ENCODE measurements around the gene CERS4. TPM values are rescaled to one million over a fixed set of nuclear protein-coding genes. Genes with fewer than 3 reads are reported as not detected.

CERS4 gene
- total and polyA plus RNA-seq, 2 experiments from 2014 or later, result 68.5 to 109 TPM

- ATAC-seq (no peak), DNase-seq (ENCODE audit: low spot score) (no peak)
- peaks cover 10% of the 10 kb centered on the region for H3K9me3 Mint-ChIP-seq
- Histone ChIP-seq H4K20me1 (replicated peaks; ENCODE audit: insufficient read depth) (peaks cover 14% of the 10 kb centered on the region), H2AFZ (no peak overlapping the region), H3F3A (replicated peaks; ENCODE audit: low read depth) (no peaks in the 10 kb centered on the region; the same call in 1 of the 2 replicates), H3K9me2 (ENCODE audit: insufficient read depth) (no peaks in the 10 kb centered on the region), H3K79me2 (replicated peaks; ENCODE audit: insufficient read depth) (peaks cover 8% of the 10 kb centered on the region; the same call in 1 of the 2 replicates), H3K4me3 (no peak overlapping the region), H3K4me1 (ENCODE audit: insufficient read depth) (peaks cover 13% of the 10 kb centered on the region), H3K27me3 (ENCODE audit: insufficient read depth) (no peaks in the 10 kb centered on the region), H3K4me2 (no peak overlapping the region), H3K36me3 (ENCODE audit: insufficient read depth) (no peaks in the 10 kb centered on the region; the same call in 1 of the 2 replicates), H3K27ac (ENCODE audit: low read depth) (no peak overlapping the region)
- TF ChIP-seq JUNB (IDR thresholded peaks at IDR 0.05; ENCODE audit: unreplicated experiment) (no peak), REST (IDR thresholded peaks at IDR 0.05; ENCODE audit: unreplicated experiment) (no peak), ZNF462 (CRISPR knock-in tag; IDR thresholded peaks at IDR 0.05) (no peak), STAT1 (IDR thresholded peaks at IDR 0.05; ENCODE audit: unreplicated experiment) (no peak), EZH2phosphoT487 (IDR thresholded peaks at IDR 0.05; ENCODE audit: unreplicated experiment) (no peak), ZNF331 (CRISPR knock-in tag; IDR thresholded peaks at IDR 0.05; ENCODE audit: low read depth) (no peak), ZNF114 (CRISPR knock-in tag; IDR thresholded peaks at IDR 0.05) (no peak), EZH2 (IDR thresholded peaks at IDR 0.05; ENCODE audit: low read depth, unreplicated experiment) (no peak), CREB1 (CRISPR knock-in tag; IDR thresholded peaks at IDR 0.05; ENCODE audit: low read depth) (no peak), ETS1 (IDR thresholded peaks at IDR 0.05) (no peak), CTCF (conservative IDR thresholded peaks at IDR 0.05; ENCODE audit: low read depth in 2 of 2) (no peak), POLR2AphosphoS5 (IDR thresholded peaks at IDR 0.05; ENCODE audit: low read depth) (no peak), NANOG (IDR thresholded peaks at IDR 0.05; ENCODE audit: borderline replicate concordance) (no peak)
- peaks cover 45% of the 10 kb centered on the region for H3K36me3 Mint-ChIP-seq (ENCODE audit: low read depth)
- H3K4me3 Mint-ChIP-seq, result no peak overlapping the region
- H3K27ac Mint-ChIP-seq, result no peak overlapping the region; the same call in 1 of the 2 replicates
- H3K4me1 Mint-ChIP-seq, result peaks cover 15% of the 10 kb centered on the region
- peaks cover 16% of the 10 kb centered on the region for H3K27me3 Mint-ChIP-seq (ENCODE audit: insufficient read depth, low read depth, poor library complexity)
These were observed 29.1 kb downstream of the CERS4 start for GRCh38 chr19:8238251-8238650.
